Measurements from ENCODE around the gene CLEC1B.
"Not testable (repeated sequence)": the region's sequence is repeated elsewhere in the genome, so short reads cannot be mapped to it uniquely, and the experiment has no call there.

Gene CLEC1B

DNA sequence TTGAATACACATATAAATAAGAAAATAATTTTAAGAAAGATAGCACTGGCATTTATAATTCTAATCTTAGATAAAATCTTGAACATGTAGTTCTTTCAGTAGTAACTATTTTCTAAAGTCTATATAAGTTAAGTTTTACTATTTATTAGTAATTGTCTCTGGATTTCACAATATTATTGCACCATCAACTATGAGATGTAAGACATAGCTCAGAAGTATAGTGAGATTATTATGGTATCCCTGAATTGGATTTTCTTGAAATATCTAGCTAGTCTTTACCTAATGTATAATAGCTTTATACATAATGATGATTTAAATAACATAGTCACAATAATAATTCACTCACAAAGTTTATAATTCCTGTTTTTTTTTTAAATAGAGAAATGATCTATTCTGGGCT, 21.0 kb downstream of the CLEC1B start:
- H3K9me3 ChIP-seq (ENCODE audit: control insufficient read depth, low read length) = no peaks in the 10 kb centered on the region
- no peak overlapping the region for H3K27ac ChIP-seq (ENCODE audit: insufficient read depth, low read length, poor library complexity, severe bottlenecking)
- H3K4me1 ChIP-seq (ENCODE audit: control insufficient read depth, insufficient read depth, low read length, poor library complexity, severe bottlenecking) = no peaks in the 10 kb centered on the region
- DNase-seq = no peak
- no peaks in the 10 kb centered on the region for H3K27me3 ChIP-seq (replicated peaks; ENCODE audit: control insufficient read depth, insufficient read depth, low read length, poor library complexity, severe bottlenecking)
- H3K36me3 ChIP-seq (ENCODE audit: control insufficient read depth, insufficient read depth, low read length) = no peaks in the 10 kb centered on the region
- H3K4me3 ChIP-seq (ENCODE audit: insufficient read depth, low read depth, low read length, poor library complexity, severe bottlenecking) = no peak overlapping the region

DNA sequence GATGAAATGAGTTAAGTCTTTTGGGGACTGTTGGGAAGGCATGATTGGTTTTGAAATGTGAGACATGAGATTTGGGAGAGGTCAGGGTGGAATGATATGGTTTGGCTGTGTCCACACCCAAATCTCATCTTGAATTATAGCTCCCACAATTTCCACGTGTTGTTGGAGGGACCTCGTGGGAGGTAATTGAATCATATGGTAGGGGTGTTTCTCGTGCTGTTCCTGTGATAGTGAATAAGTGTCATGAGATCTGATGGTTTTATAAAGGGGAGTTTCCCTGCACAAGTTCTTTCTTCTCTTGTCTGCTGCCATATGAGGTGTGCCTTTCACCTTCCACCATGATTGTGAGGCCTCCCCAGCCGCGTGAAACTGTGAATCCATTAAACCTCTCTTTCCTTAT, 22.3 kb downstream of the CLEC1B start:
- H3K4me1 ChIP-seq (ENCODE audit: control insufficient read depth, insufficient read depth, low read length, poor library complexity, severe bottlenecking); H3K27me3 ChIP-seq (replicated peaks; ENCODE audit: control insufficient read depth, insufficient read depth, low read length, poor library complexity, severe bottlenecking): not testable (repeated sequence)

DNA sequence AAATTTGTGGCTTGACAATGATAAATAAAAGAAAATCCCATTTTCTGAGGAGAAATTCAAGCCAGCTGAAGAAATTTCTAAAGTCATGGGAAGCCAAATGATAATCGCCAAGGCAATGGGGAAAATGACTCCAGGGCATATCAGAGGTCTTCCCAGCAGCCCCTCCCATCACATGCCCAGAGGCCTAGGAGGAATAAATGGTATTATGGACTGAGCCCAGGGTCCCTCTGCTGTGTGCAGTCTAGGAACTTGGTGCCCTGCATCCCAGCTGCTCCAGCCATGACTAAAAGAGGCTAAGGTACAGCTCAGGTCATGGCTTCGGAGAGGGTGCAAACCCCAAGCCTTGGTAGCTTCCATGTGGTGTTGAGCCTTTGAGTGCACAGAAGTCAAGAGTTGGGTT, 23.3 kb downstream of the CLEC1B start:
- Histone ChIP-seq H3K27me3 (replicated peaks; ENCODE audit: control insufficient read depth, insufficient read depth, low read length, poor library complexity, severe bottlenecking) (no peaks in the 10 kb centered on the region), H3K4me3 (ENCODE audit: insufficient read depth, low read depth, low read length, poor library complexity, severe bottlenecking) (no peak overlapping the region), H3K27ac (ENCODE audit: insufficient read depth, low read length, poor library complexity, severe bottlenecking) (no peak overlapping the region), H3K9me3 (ENCODE audit: control insufficient read depth, low read length) (no peaks in the 10 kb centered on the region), H3K36me3 (ENCODE audit: control insufficient read depth, insufficient read depth, low read length) (no peaks in the 10 kb centered on the region), H3K4me1 (ENCODE audit: control insufficient read depth, insufficient read depth, low read length, poor library complexity, severe bottlenecking) (no peaks in the 10 kb centered on the region)
- DNase-seq = no peak

More for the DNA sequence above, 22.3 kb downstream of the CLEC1B start:
- H3K27ac ChIP-seq (ENCODE audit: insufficient read depth, low read length, poor library complexity, severe bottlenecking); DNase-seq; H3K4me3 ChIP-seq (ENCODE audit: insufficient read depth, low read depth, low read length, poor library complexity, severe bottlenecking); H3K36me3 ChIP-seq (ENCODE audit: control insufficient read depth, insufficient read depth, low read length); H3K9me3 ChIP-seq (ENCODE audit: control insufficient read depth, low read length): not testable (repeated sequence)

DNA sequence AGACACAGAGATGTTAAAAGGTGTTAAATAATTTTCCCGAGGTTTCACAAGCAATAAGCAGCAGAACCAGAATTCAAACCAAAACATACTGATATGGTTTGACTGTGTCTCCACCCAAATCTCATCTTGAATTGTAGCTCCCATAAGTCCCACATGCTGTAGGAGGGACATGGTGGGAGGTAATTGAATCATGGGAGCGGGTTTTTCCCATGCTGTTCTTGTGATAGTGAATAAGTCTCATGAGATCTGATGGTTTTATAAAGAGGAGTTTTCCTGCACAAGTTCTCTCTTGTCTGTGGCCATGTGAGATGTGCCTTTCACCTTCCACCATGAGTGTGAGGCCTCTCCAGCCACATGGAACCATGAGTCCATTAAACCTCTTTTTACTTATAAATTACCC, 24.2 kb downstream of the CLEC1B start:
- H3K4me1 ChIP-seq (ENCODE audit: control insufficient read depth, insufficient read depth, low read length, poor library complexity, severe bottlenecking); H3K27ac ChIP-seq (ENCODE audit: insufficient read depth, low read length, poor library complexity, severe bottlenecking); H3K36me3 ChIP-seq (ENCODE audit: control insufficient read depth, insufficient read depth, low read length); DNase-seq; H3K27me3 ChIP-seq (replicated peaks; ENCODE audit: control insufficient read depth, insufficient read depth, low read length, poor library complexity, severe bottlenecking); H3K9me3 ChIP-seq (ENCODE audit: control insufficient read depth, low read length); H3K4me3 ChIP-seq (ENCODE audit: insufficient read depth, low read depth, low read length, poor library complexity, severe bottlenecking): not testable (repeated sequence)

DNA sequence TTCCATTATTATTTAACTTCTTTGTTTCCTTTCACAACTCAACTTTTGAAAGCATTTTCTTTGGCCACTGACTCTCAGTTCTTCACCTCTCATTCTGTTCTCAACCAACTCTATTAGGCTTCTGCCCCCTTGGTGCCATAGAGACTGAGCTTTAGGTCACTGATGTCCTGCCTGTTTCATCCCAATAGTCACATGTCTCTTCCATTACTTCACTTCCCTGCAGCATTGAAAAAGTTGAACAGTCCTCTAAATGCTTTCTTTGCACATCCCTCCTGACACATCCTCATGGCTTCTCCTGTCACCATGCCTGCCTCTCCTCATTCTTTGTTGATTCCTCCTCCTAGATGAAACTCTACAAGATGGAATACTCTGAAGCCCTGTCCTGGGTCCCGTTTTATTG, 25.0 kb downstream of the CLEC1B start:
- H3K27me3 ChIP-seq (replicated peaks; ENCODE audit: control insufficient read depth, insufficient read depth, low read length, poor library complexity, severe bottlenecking) = no peaks in the 10 kb centered on the region
- H3K36me3 ChIP-seq (ENCODE audit: control insufficient read depth, insufficient read depth, low read length) = no peaks in the 10 kb centered on the region
- H3K9me3 ChIP-seq (ENCODE audit: control insufficient read depth, low read length) = no peaks in the 10 kb centered on the region
- no peak overlapping the region for H3K27ac ChIP-seq (ENCODE audit: insufficient read depth, low read length, poor library complexity, severe bottlenecking)
- H3K4me3 ChIP-seq (ENCODE audit: insufficient read depth, low read depth, low read length, poor library complexity, severe bottlenecking) = no peak overlapping the region
- H3K4me1 ChIP-seq (ENCODE audit: control insufficient read depth, insufficient read depth, low read length, poor library complexity, severe bottlenecking) = no peaks in the 10 kb centered on the region
- DNase-seq = no peak

DNA sequence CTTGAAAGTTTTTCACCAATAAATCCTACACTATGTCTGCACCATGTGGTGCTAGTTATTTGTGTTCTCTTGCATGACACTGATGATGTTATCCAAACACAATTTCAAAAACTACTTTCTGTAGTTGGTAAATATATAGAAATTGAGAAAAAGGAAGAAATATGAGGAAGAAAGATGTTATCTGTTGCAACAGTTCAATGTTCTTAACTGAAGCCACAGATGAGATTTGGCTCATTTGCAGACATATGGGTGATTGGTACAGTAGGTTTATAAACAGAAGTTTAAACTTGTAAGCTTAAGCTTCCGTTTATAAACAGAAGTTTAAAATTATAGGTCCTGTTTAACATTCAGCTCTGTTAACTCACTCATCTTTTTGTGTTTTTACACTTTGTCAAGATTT, 27.7 kb downstream of the CLEC1B start, which contains the start of gene CLEC12A:
CLEC12A (plus strand) TSS at position 229 of the 400 bp plus-strand sequence. CDS start 188 bp downstream, outside the sequence.
- Histone ChIP-seq H3K27me3 (replicated peaks; ENCODE audit: control insufficient read depth, insufficient read depth, low read length, poor library complexity, severe bottlenecking) (no peaks in the 10 kb centered on the region), H3K9me3 (ENCODE audit: control insufficient read depth, low read length) (no peaks in the 10 kb centered on the region), H3K4me3 (ENCODE audit: insufficient read depth, low read depth, low read length, poor library complexity, severe bottlenecking) (no peak within 1 kb of the TSS), H3K36me3 (ENCODE audit: control insufficient read depth, insufficient read depth, low read length) (no peaks in the 10 kb centered on the region), H3K27ac (ENCODE audit: insufficient read depth, low read length, poor library complexity, severe bottlenecking) (no peak within 1 kb of the TSS), H3K4me1 (ENCODE audit: control insufficient read depth, insufficient read depth, low read length, poor library complexity, severe bottlenecking) (no peaks in the 10 kb centered on the region)
- DNase-seq = no peak

DNA sequence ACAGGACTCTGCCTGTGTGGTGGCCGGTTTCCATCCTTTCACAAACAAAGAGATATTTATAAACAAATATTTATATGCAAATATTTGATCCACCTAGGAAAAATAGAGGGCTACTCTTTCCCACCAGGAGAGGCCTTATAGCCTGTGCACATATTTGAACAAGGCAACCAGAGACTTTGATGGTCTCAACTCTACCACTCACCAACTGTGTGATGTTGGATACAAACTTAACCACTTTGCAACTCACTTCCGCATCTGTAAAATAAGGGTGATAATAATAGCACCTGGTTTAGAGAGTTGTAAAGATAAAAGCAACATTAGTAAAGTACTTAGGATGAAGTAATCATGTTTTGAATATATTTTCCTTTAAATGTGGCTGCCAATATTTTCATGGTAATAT, 29.2 kb downstream of the CLEC1B start:
- no peak for DNase-seq
- no peaks in the 10 kb centered on the region for H3K27me3 ChIP-seq (replicated peaks; ENCODE audit: control insufficient read depth, insufficient read depth, low read length, poor library complexity, severe bottlenecking)
- H3K9me3 ChIP-seq (ENCODE audit: control insufficient read depth, low read length) = no peaks in the 10 kb centered on the region
- H3K36me3 ChIP-seq (ENCODE audit: control insufficient read depth, insufficient read depth, low read length) = no peaks in the 10 kb centered on the region
- no peak overlapping the region for H3K4me3 ChIP-seq (ENCODE audit: insufficient read depth, low read depth, low read length, poor library complexity, severe bottlenecking)
- no peak overlapping the region for H3K27ac ChIP-seq (ENCODE audit: insufficient read depth, low read length, poor library complexity, severe bottlenecking)
- no peaks in the 10 kb centered on the region for H3K4me1 ChIP-seq (ENCODE audit: control insufficient read depth, insufficient read depth, low read length, poor library complexity, severe bottlenecking)

DNA sequence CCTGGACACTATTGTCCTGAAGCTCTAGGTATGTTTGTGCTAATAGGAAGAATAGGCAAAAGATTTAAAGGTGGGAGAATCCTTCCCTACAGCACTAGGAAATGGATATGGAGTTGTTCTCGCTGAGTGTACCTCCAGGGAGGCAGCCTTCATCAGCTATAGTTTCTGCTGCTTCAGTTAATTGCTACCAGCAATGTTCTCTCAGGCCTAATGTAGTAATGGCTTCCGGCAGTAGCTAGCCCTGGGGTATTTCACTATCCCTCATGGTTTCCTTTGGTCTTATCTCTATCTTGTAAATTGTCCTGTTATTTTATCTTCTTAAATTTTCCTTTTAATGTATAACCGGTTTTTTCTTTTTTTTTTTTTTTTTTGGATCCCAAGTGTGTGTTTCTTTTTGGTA, 37.0 kb downstream of the CLEC1B start:
- no peak for DNase-seq
- Histone ChIP-seq H3K27ac (ENCODE audit: insufficient read depth, low read length, poor library complexity, severe bottlenecking) (no peak overlapping the region), H3K4me3 (ENCODE audit: insufficient read depth, low read depth, low read length, poor library complexity, severe bottlenecking) (no peak overlapping the region), H3K9me3 (ENCODE audit: control insufficient read depth, low read length) (no peaks in the 10 kb centered on the region), H3K27me3 (replicated peaks; ENCODE audit: control insufficient read depth, insufficient read depth, low read length, poor library complexity, severe bottlenecking) (no peaks in the 10 kb centered on the region), H3K4me1 (ENCODE audit: control insufficient read depth, insufficient read depth, low read length, poor library complexity, severe bottlenecking) (peaks cover 4% of the 10 kb centered on the region), H3K36me3 (ENCODE audit: control insufficient read depth, insufficient read depth, low read length) (no peaks in the 10 kb centered on the region)

DNA sequence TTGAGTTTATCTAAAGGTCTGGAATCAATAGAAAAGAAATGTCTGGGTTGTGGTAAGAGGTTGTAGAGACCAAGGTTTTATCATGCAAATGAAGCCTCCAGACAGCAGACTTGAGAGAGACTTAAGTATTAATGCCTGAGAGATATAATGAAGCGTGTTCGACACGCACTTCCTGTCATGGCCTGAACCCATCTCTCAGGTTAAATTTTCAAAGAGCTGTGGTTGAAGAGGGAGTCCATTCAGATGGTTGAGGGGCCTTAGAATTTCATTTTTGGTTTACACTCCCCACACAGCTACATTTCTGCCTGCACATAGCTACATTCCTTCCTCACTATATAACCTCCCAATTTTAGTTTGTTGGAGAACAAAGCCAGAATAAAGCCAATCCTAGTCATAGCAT, 37.8 kb downstream of the CLEC1B start:
- no peak overlapping the region for H3K4me3 ChIP-seq (ENCODE audit: insufficient read depth, low read depth, low read length, poor library complexity, severe bottlenecking)
- no peaks in the 10 kb centered on the region for H3K27me3 ChIP-seq (replicated peaks; ENCODE audit: control insufficient read depth, insufficient read depth, low read length, poor library complexity, severe bottlenecking)
- no peaks in the 10 kb centered on the region for H3K9me3 ChIP-seq (ENCODE audit: control insufficient read depth, low read length)
- no peak overlapping the region for H3K27ac ChIP-seq (ENCODE audit: insufficient read depth, low read length, poor library complexity, severe bottlenecking)
- no peaks in the 10 kb centered on the region for H3K36me3 ChIP-seq (ENCODE audit: control insufficient read depth, insufficient read depth, low read length)
- no peak for DNase-seq
- peaks cover 4% of the 10 kb centered on the region for H3K4me1 ChIP-seq (ENCODE audit: control insufficient read depth, insufficient read depth, low read length, poor library complexity, severe bottlenecking)

DNA sequence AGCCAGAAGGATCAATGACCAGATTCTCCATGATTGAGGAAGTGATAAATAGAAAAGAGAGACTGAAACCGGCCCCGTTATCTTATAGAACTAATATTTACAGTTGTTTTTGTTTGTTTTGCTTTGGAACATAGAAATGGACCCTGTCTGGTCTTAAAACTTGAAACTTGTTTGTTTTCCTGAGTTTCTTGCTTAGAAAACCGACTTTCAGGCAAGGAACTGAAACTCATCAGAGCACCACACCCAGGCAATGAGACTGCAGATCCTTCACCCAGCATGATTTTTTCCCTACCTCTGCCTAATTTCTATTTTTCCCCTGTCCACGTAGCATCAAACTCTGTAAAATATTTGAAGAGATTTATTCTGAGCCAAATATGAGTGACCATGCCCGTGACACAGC, 38.3 kb downstream of the CLEC1B start:
- Histone ChIP-seq H3K4me1 (ENCODE audit: control insufficient read depth, insufficient read depth, low read length, poor library complexity, severe bottlenecking) (peaks cover 4% of the 10 kb centered on the region), H3K9me3 (ENCODE audit: control insufficient read depth, low read length) (no peaks in the 10 kb centered on the region), H3K27me3 (replicated peaks; ENCODE audit: control insufficient read depth, insufficient read depth, low read length, poor library complexity, severe bottlenecking) (no peaks in the 10 kb centered on the region), H3K4me3 (ENCODE audit: insufficient read depth, low read depth, low read length, poor library complexity, severe bottlenecking) (no peak overlapping the region), H3K27ac (ENCODE audit: insufficient read depth, low read length, poor library complexity, severe bottlenecking) (no peak overlapping the region), H3K36me3 (ENCODE audit: control insufficient read depth, insufficient read depth, low read length) (no peaks in the 10 kb centered on the region)
- no peak for DNase-seq

DNA sequence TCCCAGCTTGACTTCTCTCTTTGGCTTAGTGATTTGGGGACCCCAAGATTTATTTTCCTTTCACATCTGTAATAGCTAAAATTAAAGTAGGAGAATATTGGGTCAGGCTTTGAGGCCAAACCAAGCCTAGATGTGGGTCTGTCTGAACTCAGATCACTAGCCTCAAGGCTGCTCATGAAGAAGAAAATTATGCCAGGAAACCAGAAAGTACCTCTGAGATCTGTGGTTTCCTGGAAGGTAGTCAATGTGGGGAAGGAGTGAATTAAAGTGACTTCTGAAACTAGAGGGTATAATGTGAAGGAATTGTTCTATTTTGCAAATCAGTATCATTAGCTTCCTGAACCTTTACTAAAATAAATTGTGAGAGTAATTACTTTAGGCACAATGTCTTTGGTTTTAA, 41.1 kb downstream of the CLEC1B start:
- Histone ChIP-seq H3K27ac (ENCODE audit: insufficient read depth, low read length, poor library complexity, severe bottlenecking) (no peak overlapping the region), H3K27me3 (replicated peaks; ENCODE audit: control insufficient read depth, insufficient read depth, low read length, poor library complexity, severe bottlenecking) (no peaks in the 10 kb centered on the region), H3K4me3 (ENCODE audit: insufficient read depth, low read depth, low read length, poor library complexity, severe bottlenecking) (no peak overlapping the region), H3K9me3 (ENCODE audit: control insufficient read depth, low read length) (no peaks in the 10 kb centered on the region), H3K4me1 (ENCODE audit: control insufficient read depth, insufficient read depth, low read length, poor library complexity, severe bottlenecking) (peaks cover 4% of the 10 kb centered on the region), H3K36me3 (ENCODE audit: control insufficient read depth, insufficient read depth, low read length) (no peaks in the 10 kb centered on the region)
- no peak for DNase-seq

All from effector memory CD4-positive, alpha-beta T cell (primary cell).